ENCODE data around the gene SBF1. TPM values are rescaled to one million over a fixed set of nuclear protein-coding genes. Genes with fewer than 3 reads are reported as not detected.

Gene SBF1
- total RNA-seq, 4 donors from 2014 or later = 19.9 to 66.1 (median 26.7) TPM

- no peak for TF ChIP-seq CTCF (IDR thresholded peaks at IDR 0.05; ENCODE audit: low read depth)
Measured at GRCh38 chr22:50497093-50497492, 22.3 kb upstream of the SBF1 start.

- no peak for TF ChIP-seq CTCF (IDR thresholded peaks at IDR 0.05; ENCODE audit: low read depth)
Measured at GRCh38 chr22:50490531-50491308, 15.9 kb upstream of the SBF1 start.

- no peak for TF ChIP-seq CTCF (IDR thresholded peaks at IDR 0.05; ENCODE audit: low read depth)
Measured at GRCh38 chr22:50489363-50490243, 14.8 kb upstream of the SBF1 start.

GRCh38 chr22:50488886-50489285 is 14.1 kb upstream of the SBF1 start:
- TF ChIP-seq CTCF (IDR thresholded peaks at IDR 0.05; ENCODE audit: low read depth) = no peak

GRCh38 chr22:50488006-50488677 is 13.3 kb upstream of the SBF1 start:
- no peak for TF ChIP-seq CTCF (IDR thresholded peaks at IDR 0.05; ENCODE audit: low read depth)

GRCh38 chr22:50487290-50488005 is 12.6 kb upstream of the SBF1 start:
- no peak for TF ChIP-seq CTCF (IDR thresholded peaks at IDR 0.05; ENCODE audit: low read depth)

Data from subcutaneous adipose tissue (tissue), 4 donors.